Fibroblast of the aortic adventitia (primary cell): ENCODE results near the gene SSTR1. TPM values are rescaled to one million over a fixed set of nuclear protein-coding genes. Genes with fewer than 3 reads are reported as not detected.

Source experiments
- DNase-seq: peaks from one replicate; pipeline ENCODE4 v3.0.0-alpha.2; 2010; ENCODE audit warnings: low read depth
- H3K4me3 ChIP-seq: 2 replicates; pipeline ENCODE4 v1.5.1; 2011; ENCODE audit warnings: low read depth, mild to moderate bottlenecking, control low read depth, low read length, moderate library complexity
- CTCF ChIP-seq: IDR thresholded peaks from 2 replicates; pipeline ENCODE4 v1.5.1; 2011; ENCODE audit warnings: mild to moderate bottlenecking, low read length, control low read depth, inconsistent platforms; ENCODE audit not compliant: insufficient read depth
- total RNA-seq: library from RNA; depleted of rRNA; stranded (reverse); fragments of >200 nt; gene quantifications from 2 replicates; pipeline ENCODE4 v1.2.3, GENCODE V29; 2012; ENCODE audit warnings: low replicate concordance

The SSTR1 gene
- total RNA-seq, 1 donor = 0.63 TPM

- no peak for TF ChIP-seq CTCF
- H3K4me3 ChIP-seq = no peak overlapping the region
- no peak for DNase-seq
These were observed 348 bp upstream of the SSTR1 start for GRCh38 chr14:38207377-38207735.

GRCh38 chr14:38208618-38209562, 1.2 kb downstream of the SSTR1 start:
- peak overlapping the region; percentile 44 for H3K4me3 ChIP-seq
- peak; percentile 3 for TF ChIP-seq CTCF
- peak; percentile 17 for DNase-seq

GRCh38 chr14:38209572-38210557, 2.2 kb downstream of the SSTR1 start:
- peak; percentile 20 for DNase-seq
- TF ChIP-seq CTCF = no peak
- H3K4me3 ChIP-seq = peak overlapping the region; percentile 52

GRCh38 chr14:38210587-38211216, 3.0 kb downstream of the SSTR1 start:
- DNase-seq = peak; percentile 36

GRCh38 chr14:38211255-38211735, 3.6 kb downstream of the SSTR1 start:
- peak overlapping the region; percentile 52 for H3K4me3 ChIP-seq
- no peak for TF ChIP-seq CTCF
- no peak for DNase-seq

More at GRCh38 chr14:38210587-38211216, 3.0 kb downstream of the SSTR1 start:
- H3K4me3 ChIP-seq = peak overlapping the region; percentile 52
- TF ChIP-seq CTCF = peak; percentile 35

- no peak for TF ChIP-seq CTCF
- no peak for DNase-seq
- no peak overlapping the region for H3K4me3 ChIP-seq
These were observed 4.4 kb downstream of the SSTR1 start for GRCh38 chr14:38212111-38212510.
